ENCODE measurements around the gene PEX11B.
A peak's percentile ranks its signal among the peaks of the same experiment; 100 is the strongest.
"Not testable (repeated sequence)": the region's sequence is repeated elsewhere in the genome, so short reads cannot be mapped to it uniquely, and the experiment has no call there.

The PEX11B gene

GRCh38 chr1:145942405-145942804, 23.9 kb upstream of the PEX11B start:
- DNase-seq: no peak

GRCh38 chr1:145937436-145937835, 18.9 kb upstream of the PEX11B start:
- intact Hi-C loops (cut with DNase I; ENCODE audit: low total_unique reads): no loop called here
- no peak overlapping the region for H3K4me3 ChIP-seq
- H3K27me3 ChIP-seq: no peaks in the 10 kb centered on the region
- no peaks in the 10 kb centered on the region for H3K4me1 ChIP-seq
- no peak overlapping the region for H3K27ac ChIP-seq
- peaks cover 51 to 66% (median 54%) of the 10 kb centered on the region in 3 donors for H3K36me3 ChIP-seq
- no peak for DNase-seq
- TF ChIP-seq CTCF (IDR thresholded peaks at IDR 0.05): no peak
- H3K9me3 ChIP-seq: no peaks in the 10 kb centered on the region

More at GRCh38 chr1:145942405-145942804, 23.9 kb upstream of the PEX11B start:
- no peak overlapping the region for H3K27ac ChIP-seq
- intact Hi-C loops (cut with DNase I; ENCODE audit: low total_unique reads): no loop called here
- H3K4me3 ChIP-seq: no peak overlapping the region
- no peaks in the 10 kb centered on the region for H3K4me1 ChIP-seq
- H3K36me3 ChIP-seq: peaks cover 21 to 52% (median 33%) of the 10 kb centered on the region in 3 donors
- no peak for TF ChIP-seq CTCF (IDR thresholded peaks at IDR 0.05)
- no peaks in the 10 kb centered on the region for H3K9me3 ChIP-seq
- no peaks in the 10 kb centered on the region for H3K27me3 ChIP-seq

DNA sequence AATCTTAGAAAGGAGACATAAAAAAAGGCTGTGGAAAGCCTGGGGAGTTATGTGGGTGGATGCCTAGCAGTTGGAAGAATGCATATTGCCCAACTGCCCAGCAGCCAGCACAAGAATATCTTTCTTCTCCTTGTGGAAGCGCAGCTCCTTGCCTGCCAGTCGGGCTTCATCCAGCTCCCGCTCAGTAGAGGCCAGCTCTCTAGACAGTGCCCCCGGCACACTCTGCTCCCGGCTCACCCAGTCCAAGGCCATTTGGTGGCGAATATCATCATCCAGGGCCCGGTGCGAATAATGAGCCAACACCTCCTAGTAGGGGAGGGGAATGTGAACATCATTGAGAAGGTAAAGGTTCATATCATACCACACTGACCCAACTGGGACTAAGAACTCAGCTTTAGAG, 17.7 kb upstream of the PEX11B start:
- Histone ChIP-seq H3K4me3 (no peak overlapping the region), H3K27me3 (no peaks in the 10 kb centered on the region), H3K36me3 (peaks cover 43 to 66% (median 48%) of the 10 kb centered on the region in 3 donors), H3K27ac (no peak overlapping the region), H3K4me1 (no peaks in the 10 kb centered on the region), H3K9me3 (no peaks in the 10 kb centered on the region)
- intact Hi-C loops (cut with DNase I; ENCODE audit: low total_unique reads): no loop called here
- no peak for DNase-seq
- no peak for TF ChIP-seq CTCF (IDR thresholded peaks at IDR 0.05)

- Histone ChIP-seq H3K27me3 (no peaks in the 10 kb centered on the region), H3K4me1 (no peaks in the 10 kb centered on the region), H3K4me3 (no peak overlapping the region), H3K27ac (no peak overlapping the region), H3K9me3 (no peaks in the 10 kb centered on the region), H3K36me3 (peaks cover 41 to 65% (median 48%) of the 10 kb centered on the region in 3 donors)
- DNase-seq: no peak
- TF ChIP-seq CTCF (IDR thresholded peaks at IDR 0.05): no peak
- intact Hi-C loops (cut with DNase I; ENCODE audit: low total_unique reads): no loop called here
These were observed 17.2 kb upstream of the PEX11B start for GRCh38 chr1:145935708-145936107.

- H3K27me3 ChIP-seq; H3K27ac ChIP-seq; H3K9me3 ChIP-seq; intact Hi-C loops (cut with DNase I; ENCODE audit: low total_unique reads); H3K4me1 ChIP-seq; DNase-seq; H3K4me3 ChIP-seq: not testable (repeated sequence)
- H3K36me3 ChIP-seq: peaks cover 38 to 60% (median 46%) of the 10 kb centered on the region in 3 donors
These were observed 14.0 kb upstream of the PEX11B start for GRCh38 chr1:145932522-145933009.

DNA sequence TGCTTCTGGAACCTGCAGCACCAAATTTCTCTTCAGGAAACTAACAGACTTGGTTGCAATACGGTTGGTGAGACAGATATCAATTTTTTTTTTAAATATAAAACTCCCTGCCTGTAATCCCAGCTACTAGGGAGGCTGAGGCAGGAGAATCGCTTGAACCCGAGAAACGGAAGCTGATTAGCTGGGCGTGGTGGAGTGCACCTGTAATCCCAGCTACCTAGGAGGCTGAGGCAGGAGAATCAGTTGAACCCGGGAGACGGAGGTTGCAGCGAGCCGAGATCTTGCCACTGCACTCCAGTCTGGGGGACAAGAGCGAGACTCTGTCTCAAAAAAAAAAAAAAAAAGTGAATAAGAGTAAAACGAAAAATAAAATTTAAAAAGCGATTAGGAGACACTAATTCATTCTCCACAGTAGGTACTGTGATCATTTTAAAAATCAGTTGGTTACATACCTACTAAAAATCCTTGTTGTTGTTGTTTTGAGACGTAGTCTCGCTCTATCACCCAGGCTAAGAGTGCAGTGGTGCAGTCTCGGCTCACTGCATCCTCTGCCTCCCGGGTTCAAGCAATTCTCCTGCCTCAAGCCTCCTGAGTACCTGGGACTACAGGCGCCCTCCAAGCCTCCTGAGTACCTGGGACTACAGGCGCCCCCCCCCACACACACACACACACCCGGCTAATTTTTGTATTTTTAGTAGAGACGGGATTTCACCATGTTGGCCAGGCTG, 9.6 kb upstream of the PEX11B start:
- peak overlapping the region; percentile 64 to 75 for H3K4me3 ChIP-seq
- intact Hi-C loops (cut with DNase I; ENCODE audit: low total_unique reads): no loop called here
- no peak for DNase-seq
- no peak for TF ChIP-seq CTCF (IDR thresholded peaks at IDR 0.05)
- peak overlapping the region; percentile 95 for H3K27ac ChIP-seq
- H3K9me3 ChIP-seq: no peaks in the 10 kb centered on the region
- H3K27me3 ChIP-seq: no peaks in the 10 kb centered on the region
- H3K4me1 ChIP-seq: peaks cover 0 to 19% (median 10%) of the 10 kb centered on the region in 4 donors
- H3K36me3 ChIP-seq: peaks cover 0 to 31% (median 14%) of the 10 kb centered on the region in 3 donors
